CD14-positive monocyte (primary cell): Measurements from ENCODE around the gene RNF141. TPM values are rescaled to one million over a fixed set of nuclear protein-coding genes. Genes with fewer than 3 reads are reported as not detected.

Experiments
- DNase-seq, 3 donors: peaks; one replicate each; pipeline ENCODE4 v3.0.0-alpha.2; 2011 to 2022
- H2AFZ ChIP-seq: 2 replicates; pipeline ENCODE4 v1.6.0; 2012; ENCODE audit warnings: mild to moderate bottlenecking, low read depth, low read length, inconsistent platforms; ENCODE audit not compliant: insufficient read depth, poor library complexity, severe bottlenecking
- H3K27ac ChIP-seq, 2 donors: 1 replicate in 1 of 2; 2 replicates in 1 of 2; pipeline ENCODE4 v1.5.1; 2012 to 2013; ENCODE audit warnings: low read length in 2 of 2, control low read depth in 1 of 2, inconsistent platforms in 1 of 2, low read depth in 1 of 2, mild to moderate bottlenecking in 1 of 2
- H3K27me3 ChIP-seq, 2 donors: one replicate each; pipeline versions ENCODE4 v1.6.0 to v1.6.1; 2011 to 2013; ENCODE audit warnings: low read length in 2 of 2; ENCODE audit not compliant: control insufficient read depth in 2 of 2, insufficient read depth in 2 of 2
- H3K36me3 ChIP-seq, 2 donors: replicated peaks in 1 of 2; 1 replicate in 1 of 2; 2 replicates in 1 of 2; pipeline versions ENCODE4 v1.5.1 to v1.6.1; 2012 to 2013; ENCODE audit warnings: low read length in 2 of 2, control low read depth in 1 of 2, inconsistent platforms in 1 of 2, mild to moderate bottlenecking in 1 of 2; ENCODE audit not compliant: insufficient read depth in 2 of 2, control insufficient read depth in 1 of 2
- H3K4me1 ChIP-seq, 2 donors: 1 replicate in 1 of 2; 2 replicates in 1 of 2; pipeline versions ENCODE4 v1.5.1 to v1.6.1; 2012 to 2013; ENCODE audit warnings: low read length in 2 of 2, control low read depth in 1 of 2, inconsistent platforms in 1 of 2, mild to moderate bottlenecking in 1 of 2, moderate library complexity in 1 of 2; ENCODE audit not compliant: insufficient read depth in 2 of 2, control insufficient read depth in 1 of 2
- H3K4me2 ChIP-seq: replicated peaks from 2 replicates; pipeline ENCODE3; 2012; ENCODE audit warnings: low read length, moderate library complexity, mild to moderate bottlenecking; ENCODE audit not compliant: poor library complexity, severe bottlenecking; ENCODE audit errors: extremely low read depth
- H3K4me3 ChIP-seq, 3 experiments: fragments of 200-600 bp in 1 of 3; sonication (generic) in 1 of 3; replicated peaks in 1 of 3; 1 replicate in 2 of 3; 2 replicates in 1 of 3; pipeline ENCODE4 v1.5.1; 2011 to 2013; ENCODE audit warnings: low read length in 3 of 3, mild to moderate bottlenecking in 3 of 3, control low read depth in 2 of 3, low read depth in 2 of 3, inconsistent platforms in 1 of 3, moderate library complexity in 1 of 3
- H3K79me2 ChIP-seq: 2 replicates; pipeline ENCODE4 v1.6.0; 2012; ENCODE audit warnings: mild to moderate bottlenecking, control low read depth, inconsistent platforms, low read length, moderate library complexity; ENCODE audit not compliant: insufficient read depth
- H3K9ac ChIP-seq: 2 replicates; pipeline ENCODE4 v1.6.0; 2017; ENCODE audit warnings: low read length, mild to moderate bottlenecking; ENCODE audit not compliant: insufficient read depth, poor library complexity, severe bottlenecking
- H3K9me3 ChIP-seq, 2 donors: replicated peaks in 1 of 2; 1 replicate in 1 of 2; 2 replicates in 1 of 2; pipeline versions ENCODE4 v1.5.1 to v1.6.1; 2012 to 2013; ENCODE audit warnings: low read length in 2 of 2, control low read depth in 1 of 2; ENCODE audit not compliant: control insufficient read depth in 1 of 2, insufficient read depth in 1 of 2
- H4K20me1 ChIP-seq: 2 replicates; pipeline ENCODE4 v1.6.0; 2012; ENCODE audit warnings: mild to moderate bottlenecking, low read length, control low read depth, moderate library complexity; ENCODE audit not compliant: insufficient read depth
- H3K27ac Mint-ChIP-seq, 7 donors: one replicate each; pipeline ENCODE4 v1.8.0; 2020; ENCODE audit warnings: mild to moderate bottlenecking in 7 of 7, mixed read lengths in 7 of 7, moderate library complexity in 6 of 7, inconsistent platforms in 2 of 7
- H3K27me3 Mint-ChIP-seq, 3 donors: one replicate each; pipeline ENCODE4 v1.8.0; 2021 to 2022; ENCODE audit warnings: low read depth in 3 of 3, mild to moderate bottlenecking in 3 of 3, mixed read lengths in 3 of 3, moderate library complexity in 3 of 3, inconsistent platforms in 1 of 3
- H3K36me3 Mint-ChIP-seq, 2 donors: one replicate each; pipeline ENCODE4 v1.8.0; 2020; ENCODE audit warnings: mixed read lengths in 2 of 2, inconsistent platforms in 1 of 2, mild to moderate bottlenecking in 1 of 2
- H3K4me1 Mint-ChIP-seq: one replicate; pipeline ENCODE4 v1.8.0; 2020; ENCODE audit warnings: mild to moderate bottlenecking, mixed read lengths
- H3K4me3 Mint-ChIP-seq, 2 donors: one replicate each; pipeline ENCODE4 v1.8.0; 2020; ENCODE audit warnings: mild to moderate bottlenecking in 2 of 2, mixed read lengths in 2 of 2, moderate library complexity in 1 of 2
- H3K9me3 Mint-ChIP-seq, 7 donors: one replicate each; pipeline ENCODE4 v1.8.0; 2020 to 2022; ENCODE audit warnings: mixed read lengths in 7 of 7, mild to moderate bottlenecking in 6 of 7, moderate library complexity in 6 of 7, inconsistent platforms in 2 of 7
- CTCF ChIP-seq: fragments of 200-600 bp; IDR thresholded peaks from one replicate; pipeline ENCODE4 v1.8.0; 2022; ENCODE audit warnings: antibody characterized with exemption, mild to moderate bottlenecking
- WGBS: methylation state at CpG from one replicate; pipeline ENCODE4 v1.1.5; 2013; ENCODE audit warnings: missing lambda C conversion rate; ENCODE audit not compliant: insufficient coverage; 5-methylcytosine and 5-hydroxymethylcytosine counted together
- intact Hi-C, 2 donors: fragments of 100-400 bp; cut with micrococcal nuclease; formaldehyde crosslinking; loops; one replicate each; pipeline versions ENCODE4 v1.15.0 to v1.15.1; 2023
- polyA plus RNA-seq, 3 donors: library from polyadenylated mRNA; depleted of rRNA in 1 of 3; unstranded in 2 of 3; stranded (reverse) in 1 of 3; fragments of 300-500 nt in 2 of 3; fragments of >200 nt in 1 of 3; fragmentation: Illumina TruSeq in 2 of 3; gene quantifications; 1 replicate in 2 of 3; 2 replicates in 1 of 3; pipeline ENCODE4 v1.2.3, GENCODE V29; 2012 to 2021

RNF141 gene
- polyA plus RNA-seq, 3 donors, result 19.7 to 114 (median 98.3) TPM

- no peak overlapping the region for H3K4me2 ChIP-seq
- no peak overlapping the region for H3K4me3 Mint-ChIP-seq
- peak overlapping the region in 1 of 2 donors; percentile 22 for H3K27ac ChIP-seq
- no peak overlapping the region for H3K4me3 ChIP-seq
- peaks cover 9% of the 10 kb centered on the region for H3K79me2 ChIP-seq
- no peaks in the 10 kb centered on the region for H3K27me3 Mint-ChIP-seq
- no peaks in the 10 kb centered on the region for H3K27me3 ChIP-seq
- no peak for TF ChIP-seq CTCF
- no peak overlapping the region for H3K9ac ChIP-seq
- no peaks in the 10 kb centered on the region for H3K4me1 ChIP-seq
- no peak overlapping the region for H2AFZ ChIP-seq
- H3K36me3 Mint-ChIP-seq, result peaks cover 98 to 100% of the 10 kb centered on the region in 2 donors
- peaks cover 0 to 2% (median 0%) of the 10 kb centered on the region in 7 donors for H3K9me3 Mint-ChIP-seq
- DNase-seq, result peak; percentile 23 to 87 (median 41)
- peaks cover 12% of the 10 kb centered on the region for H3K4me1 Mint-ChIP-seq
- intact Hi-C loops, result no loop called here
- no peaks in the 10 kb centered on the region for H3K9me3 ChIP-seq
- peaks cover 90 to 100% of the 10 kb centered on the region in 2 donors for H3K36me3 ChIP-seq
- WGBS, result 93% methylated on average over 12 of the region's 13 CpGs
- H3K27ac Mint-ChIP-seq, result peak overlapping the region in 5 of 7 donors; percentile 37 to 75 (median 51)
- peaks cover 50% of the 10 kb centered on the region for H4K20me1 ChIP-seq
Measured at GRCh38 chr11:10490398-10491241, 50.4 kb downstream of the RNF141 start.

DNA sequence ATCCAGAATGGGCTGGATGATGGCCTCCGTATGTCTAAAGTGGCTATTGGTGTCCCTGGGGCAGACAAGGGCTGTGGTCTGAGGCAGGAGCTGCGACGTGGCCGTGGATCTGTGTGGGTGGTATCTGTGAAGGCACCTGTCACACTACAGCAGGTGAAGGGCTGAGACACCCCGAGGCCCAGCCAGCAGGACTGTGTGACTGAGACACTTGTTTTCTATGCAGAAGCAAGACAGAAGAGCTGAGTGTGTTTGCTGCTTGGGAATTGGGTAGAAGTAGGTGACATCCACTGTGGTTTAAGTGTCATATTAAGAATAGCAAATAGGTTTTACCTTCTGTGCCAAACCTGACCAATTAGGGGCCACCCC lies 51.0 kb downstream of the RNF141 start:
- Mint-ChIP-seq H3K27ac (peak overlapping the region in 4 of 7 donors; percentile 51 to 83 (median 70)), H3K4me1 (peaks cover 12% of the 10 kb centered on the region), H3K9me3 (peaks cover 0 to 2% (median 0%) of the 10 kb centered on the region in 7 donors), H3K4me3 (no peak overlapping the region), H3K27me3 (no peaks in the 10 kb centered on the region), H3K36me3 (peaks cover 97 to 100% of the 10 kb centered on the region in 2 donors)
- Histone ChIP-seq H3K4me1 (no peaks in the 10 kb centered on the region), H3K4me3 (no peak overlapping the region), H3K79me2 (peaks cover 9% of the 10 kb centered on the region), H4K20me1 (peaks cover 52% of the 10 kb centered on the region), H2AFZ (no peak overlapping the region), H3K4me2 (no peak overlapping the region), H3K9me3 (no peaks in the 10 kb centered on the region), H3K9ac (no peak overlapping the region), H3K36me3 (peaks cover 90 to 100% of the 10 kb centered on the region in 2 donors), H3K27me3 (no peaks in the 10 kb centered on the region), H3K27ac (peak overlapping the region in 1 of 2 donors; percentile 22)
- 100% methylated on average over 5 of the region's 5 CpGs for WGBS
- DNase-seq, result no peak
- intact Hi-C loops, result no loop called here
- no peak for TF ChIP-seq CTCF
